Measurements from ENCODE around the gene RHBDD3. TPM values are rescaled to one million over a fixed set of nuclear protein-coding genes. Genes with fewer than 3 reads are reported as not detected.

Gene RHBDD3
- total and polyA plus RNA-seq, 12 donors: 7.0 to 25.8 (median 12.6) TPM

- Histone ChIP-seq H3K4me3 (no peak overlapping the region), H3K4me1 (peaks cover 0 to 7% (median 0%) of the 10 kb centered on the region in 9 donors), H3K36me3 (no peaks in the 10 kb centered on the region), H3K9me3 (no peaks in the 10 kb centered on the region), H3K27ac (no peak overlapping the region), H3K27me3 (peaks cover 0 to 8% (median 0%) of the 10 kb centered on the region in 7 donors)
- DNase-seq (no peak), ATAC-seq (peak in 1 of 8 donors; percentile 48)
- WGBS, 2 donors: 80 to 83% methylated on average over 11 of the region's 11 CpGs
- intact Hi-C loops (cut with DNase I): loop anchor here in 1 of 10 donors (10.0 kb wide), 1 partner anchor 62 kb away; no protein-coding TSS in a partner anchor
- TF ChIP-seq CTCF (IDR thresholded peaks at IDR 0.05): no peak
These were observed 55.0 kb downstream of the RHBDD3 start for GRCh38 chr22:29212743-29213142.

DNA sequence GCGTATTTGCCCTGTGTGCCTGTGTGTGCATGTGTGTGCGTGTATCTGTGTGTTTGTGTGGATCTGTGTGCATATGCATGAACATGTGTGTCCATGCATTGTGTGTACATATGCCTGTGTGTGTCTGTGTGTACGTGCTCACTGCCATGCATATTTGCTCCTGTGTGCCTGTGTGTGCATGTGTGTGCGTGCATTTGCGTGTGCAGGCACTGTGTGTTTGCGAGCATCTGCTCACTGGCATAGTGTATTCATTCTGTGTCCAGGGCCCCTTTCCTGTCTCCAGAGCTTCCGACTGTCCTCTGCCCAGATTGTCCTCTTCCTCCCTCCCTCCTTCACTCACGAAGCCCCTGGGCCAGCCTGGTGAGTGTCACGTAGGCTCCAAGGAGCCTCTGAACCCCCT is 56.3 kb downstream of the RHBDD3 start:
- ATAC-seq (no peak), DNase-seq (no peak)
- WGBS, 2 donors: 94% methylated on average over 9 of the region's 9 CpGs

DNA sequence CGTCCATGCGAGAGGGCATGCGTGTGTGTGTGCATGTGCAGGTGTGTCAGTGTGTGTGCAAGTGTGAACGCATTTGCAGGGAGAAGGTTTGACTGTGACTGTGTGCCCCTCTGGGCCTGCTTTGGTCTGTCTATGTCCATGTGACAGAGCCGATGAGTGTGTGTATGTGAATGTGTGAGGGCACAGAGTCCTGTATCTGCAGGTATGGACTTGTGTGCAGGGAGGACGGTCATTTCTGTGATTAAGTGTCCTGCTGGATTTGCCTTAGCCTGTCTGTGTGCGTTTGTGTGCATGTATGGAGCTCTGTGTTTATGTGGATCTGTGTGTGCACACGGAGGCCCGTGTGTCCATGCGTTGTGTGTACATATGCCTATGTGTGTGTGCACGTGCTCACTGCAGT is 56.7 kb downstream of the RHBDD3 start:
- Histone ChIP-seq H3K27me3 (peaks cover 0 to 25% (median 3%) of the 10 kb centered on the region in 7 donors), H3K27ac (no peak overlapping the region), H3K4me3 (no peak overlapping the region), H3K9me3 (no peaks in the 10 kb centered on the region), H3K4me1 (peaks cover 2 to 5% (median 3%) of the 10 kb centered on the region in 9 donors), H3K36me3 (no peaks in the 10 kb centered on the region)
- intact Hi-C loops (cut with DNase I): loop anchor here in 1 of 10 donors (10.0 kb wide), 1 partner anchor 64 kb away; no protein-coding TSS in a partner anchor
- WGBS, 2 donors: 90 to 95% methylated on average over 11 of the region's 11 CpGs
- ATAC-seq (no peak), DNase-seq (no peak)
- no peak for TF ChIP-seq CTCF (IDR thresholded peaks at IDR 0.05)

More for the DNA sequence above, 56.3 kb downstream of the RHBDD3 start:
- Histone ChIP-seq H3K36me3 (no peaks in the 10 kb centered on the region), H3K27me3 (peaks cover 0 to 21% (median 0%) of the 10 kb centered on the region in 7 donors), H3K4me1 (peaks cover 0 to 1% (median 0%) of the 10 kb centered on the region in 9 donors), H3K4me3 (no peak overlapping the region), H3K9me3 (no peaks in the 10 kb centered on the region), H3K27ac (no peak overlapping the region)
- intact Hi-C loops (cut with DNase I): loop anchor here in 1 of 10 donors (10.0 kb wide), 1 partner anchor 63 kb away; no protein-coding TSS in a partner anchor
- no peak for TF ChIP-seq CTCF (IDR thresholded peaks at IDR 0.05)

Other genes with a start within 250 kb of the RHBDD3 start
- gene C22orf31, start 206.2 kb downstream of the RHBDD3 start, total RNA-seq: under 1 TPM in 1 of 10 donors, not detected in 9; 0.24 TPM
- not detected for gene C22orf31, start 206.2 kb downstream of the RHBDD3 start, polyA plus RNA-seq
- 10 to 100 TPM; 16.1 to 46.3 (median 37.5) TPM for gene KREMEN1, start 194.9 kb downstream of the RHBDD3 start, total RNA-seq
- 10 to 100 TPM in 1 of 2 donors, 1 to 10 TPM in 1; 7.4 to 14.9 TPM for gene KREMEN1, start 194.9 kb downstream of the RHBDD3 start, polyA plus RNA-seq
- gene EMID1, start 62.1 kb downstream of the RHBDD3 start, total RNA-seq: 1 to 10 TPM in 1 of 10 donors, under 1 TPM in 8, not detected in 1; 0.26 to 1.1 (median 0.42) TPM
- gene EMID1, start 62.1 kb downstream of the RHBDD3 start, polyA plus RNA-seq: under 1 TPM; 0.22 to 0.23 TPM
- 100 to 1,000 TPM; 131 to 153 (median 139) TPM for gene EWSR1, start 287 bp upstream of the RHBDD3 start, total RNA-seq
- 100 to 1,000 TPM; 105 to 115 TPM for gene EWSR1, start 287 bp upstream of the RHBDD3 start, polyA plus RNA-seq
- 10 to 100 TPM; 10.9 to 35.4 (median 13.6) TPM for gene GAS2L1, start 38.7 kb upstream of the RHBDD3 start, total RNA-seq
- 10 to 100 TPM; 29.6 to 45.0 TPM for gene GAS2L1, start 38.7 kb upstream of the RHBDD3 start, polyA plus RNA-seq
- 1 to 10 TPM in 8 of 10 donors, under 1 TPM in 2; 0.87 to 4.3 (median 1.6) TPM for gene RASL10A, start 47.7 kb upstream of the RHBDD3 start, total RNA-seq
- 1 to 10 TPM; 3.1 to 3.8 TPM for gene RASL10A, start 47.7 kb upstream of the RHBDD3 start, polyA plus RNA-seq
- gene AP1B1, start 120.6 kb upstream of the RHBDD3 start, total RNA-seq: 10 to 100 TPM; 25.8 to 51.5 (median 29.6) TPM
- 10 to 100 TPM; 18.4 to 29.1 TPM for gene AP1B1, start 120.6 kb upstream of the RHBDD3 start, polyA plus RNA-seq
- gene RFPL1, start 170.6 kb upstream of the RHBDD3 start, total RNA-seq: not detected
- gene RFPL1, start 170.6 kb upstream of the RHBDD3 start, polyA plus RNA-seq: not detected
- under 1 TPM in 7 of 10 donors, not detected in 3; 0.12 to 0.60 (median 0.18) TPM for gene NEFH, start 212.2 kb upstream of the RHBDD3 start, total RNA-seq
- gene NEFH, start 212.2 kb upstream of the RHBDD3 start, polyA plus RNA-seq: under 1 TPM; 0.07 to 0.14 TPM

Data from heart right ventricle (tissue), 16 donors.